ENCODE measurements around the gene CNTNAP4.

- no peak for TF ChIP-seq BHLHE40 (IDR thresholded peaks at IDR 0.05; ENCODE audit: borderline replicate concordance)
- TF ChIP-seq SP1 (IDR thresholded peaks at IDR 0.05), result no peak
- no peak for TF ChIP-seq LEF1 (IDR thresholded peaks at IDR 0.05; ENCODE audit: borderline replicate concordance)
Measured at GRCh38 chr16:76280421-76281215, 3.4 kb downstream of the CNTNAP4 start.
